HepG2 (cell line): ENCODE results near the gene CDC42SE2. TPM values are rescaled to one million over a fixed set of nuclear protein-coding genes. Genes with fewer than 3 reads are reported as not detected.
"Not testable (repeated sequence)": the region's sequence is repeated elsewhere in the genome, so short reads cannot be mapped to it uniquely, and the experiment has no call there.

ENCODE experiments used
- ATAC-seq: fragments of 200-7000 bp; cut with Tn5 transposase; 3 replicates; pipeline ENCODE4 v1.9.1; 2020; ENCODE audit warnings: mild to moderate bottlenecking, moderate library complexity
- BruUV-seq: library from RNA; stranded (reverse); fragments of 400-500 nt; replicated peaks from 2 replicates; lab custom pipeline; 2021; lab: Mats Ljungman, UMichigan
- CTCF ChIA-PET: fragments of 300-600 bp; formaldehyde crosslinking; extraction: SDS; loops from one replicate; lab custom pipeline; 2021; ENCODE audit warnings: low total read pairs, inconsistent platforms, low intra/inter-chr PET ratio; lab: Yijun Ruan, JAX
- POLR2A ChIA-PET: fragments of 350-600 bp; sonication (Branson Sonifier 250); formaldehyde crosslinking; loops from one replicate; lab custom pipeline; 2020; ENCODE audit warnings: antibody characterized with exemption, inconsistent platforms; lab: Yijun Ruan, JAX
- DNase-seq: peaks from one replicate; pipeline ENCODE4 v3.0.0-alpha.2; 2015; ENCODE audit warnings: low spot score
- FAIRE-seq: peaks from 3 replicates; lab custom pipeline; 2011; peaks lifted over from hg19 to GRCh38; lab: Jason Lieb, UNC
- H2AFZ ChIP-seq: one replicate; pipeline ENCODE4 v1.6.1; 2011; ENCODE audit warnings: low read length, inconsistent platforms
- H3K27ac ChIP-seq: fragments of 300-600 bp; 3 replicates; pipeline ENCODE4 v1.8.0; 2011; ENCODE audit warnings: mixed run types, mild to moderate bottlenecking, mixed read lengths, low read length, inconsistent platforms; ENCODE audit not compliant: insufficient read depth; ENCODE audit errors: extremely low read length
- H3K27me3 ChIP-seq, 2 experiments: fragments of 200-600 bp in 1 of 2; 2 replicates in 1 of 2; 3 replicates in 1 of 2; pipeline versions ENCODE4 v1.6.0 to v1.8.0; 2011; ENCODE audit warnings: low read length in 2 of 2, mild to moderate bottlenecking in 2 of 2, moderate library complexity in 2 of 2, inconsistent platforms in 1 of 2; ENCODE audit not compliant: insufficient read depth in 2 of 2, control insufficient read depth in 1 of 2
- H3K36me3 ChIP-seq, 2 experiments: fragments of 200-600 bp in 1 of 2; replicated peaks in 1 of 2; 2 replicates in 1 of 2; 3 replicates in 1 of 2; pipeline versions ENCODE4 v1.5.1 to v1.8.0; 2011; ENCODE audit warnings: low read length in 2 of 2, inconsistent platforms in 1 of 2; ENCODE audit not compliant: insufficient read depth in 2 of 2, control insufficient read depth in 1 of 2
- H3K4me1 ChIP-seq: 2 replicates; pipeline ENCODE4 v1.5.1; 2012; ENCODE audit warnings: low read length, inconsistent platforms; ENCODE audit not compliant: insufficient read depth
- H3K4me2 ChIP-seq: 2 replicates; pipeline ENCODE4 v1.6.0; 2011; ENCODE audit warnings: low read depth, low read length, inconsistent platforms
- H3K4me3 ChIP-seq, 3 experiments: fragments of 200-600 bp in 1 of 3; sonication (generic), shearing (Covaris generic) in 1 of 3; replicated peaks in 1 of 3; 2 replicates each; pipeline ENCODE4 v1.5.1; 2011 to 2016; ENCODE audit warnings: low read length in 3 of 3, inconsistent platforms in 2 of 3, low read depth in 2 of 3, mild to moderate bottlenecking in 2 of 3, control low read depth in 1 of 3, mixed read lengths in 1 of 3; ENCODE audit not compliant: insufficient read depth in 1 of 3
- H3K79me2 ChIP-seq: one replicate; pipeline ENCODE4 v1.6.1; 2011; ENCODE audit warnings: low read length, inconsistent platforms; ENCODE audit not compliant: insufficient read depth
- H3K9ac ChIP-seq: 2 replicates; pipeline ENCODE4 v1.6.0; 2011; ENCODE audit warnings: mild to moderate bottlenecking, low read depth, low read length, inconsistent platforms; ENCODE audit not compliant: insufficient read depth
- H3K9me3 ChIP-seq: 2 replicates; pipeline ENCODE4 v1.5.1; 2012; ENCODE audit warnings: mild to moderate bottlenecking, low read length
- H4K20me1 ChIP-seq: 2 replicates; pipeline ENCODE4 v1.6.0; 2011; ENCODE audit warnings: inconsistent platforms, mild to moderate bottlenecking, low read length, moderate library complexity; ENCODE audit not compliant: insufficient read depth
- ZBTB33 ChIP-seq: sonication (generic); formaldehyde crosslinking; IDR thresholded peaks from 2 replicates; pipeline ENCODE4 v1.4.0; 2020; ENCODE audit warnings: missing genetic modification reagents
- WGBS: methylation state at CpG from one replicate; pipeline ENCODE4 v1.1.6; 2017; ENCODE audit warnings: low lambda C conversion rate; 5-methylcytosine and 5-hydroxymethylcytosine counted together
- in situ Hi-C: cut with HindIII; loops from 2 replicates; pipeline ENCODE4 v1.10.0; 2017; ENCODE audit warnings: low pct_unique_long_range_greater_than_20kb; ENCODE audit not compliant: extremely low pct_ligation_motif_present
- intact Hi-C: fragments of 100-400 bp; cut with micrococcal nuclease; formaldehyde crosslinking; loops from one replicate; pipeline ENCODE4 v1.10.0; 2022; ENCODE audit not compliant: unreplicated experiment
- polyA plus RNA-seq, 8 experiments: library from polyadenylated mRNA; depleted of rRNA in 3 of 8; stranded (reverse) in 7 of 8; unstranded in 1 of 8; fragments of >200 nt; fragmentation: Illumina TruSeq in 4 of 8; extraction: Trizol in 4 of 8; gene quantifications; 2 replicates each; pipeline versions ENCODE4 v1.2.1 to v1.2.3, GENCODE V29; 2011 to 2016; ENCODE audit warnings: low read depth in 4 of 8, missing spikeins in 1 of 8, mixed read lengths in 1 of 8; ENCODE audit not compliant: insufficient read depth in 1 of 8
- total RNA-seq, 5 experiments: library from RNA; depleted of rRNA; stranded (reverse); fragments of >200 nt; fragmentation: Illumina TruSeq; extraction: Trizol; gene quantifications; 2 replicates each; pipeline ENCODE4 v1.2.3, GENCODE V29; 2016; ENCODE audit warnings: low read depth in 1 of 5

The CDC42SE2 gene
- total and polyA plus RNA-seq, 2 of the 13 experiments (the other 11 are each of a cell fraction or from before 2014, with no cell fraction given): 19.6 to 25.0 TPM

GRCh38 chr5:131336801-131337200, 72.9 kb downstream of the CDC42SE2 start:
- POLR2A ChIA-PET, H3K79me2 ChIP-seq, DNase-seq, H3K4me2 ChIP-seq, H3K4me3 ChIP-seq, H3K4me1 ChIP-seq, intact Hi-C loops, FAIRE-seq, H3K9me3 ChIP-seq, H3K27ac ChIP-seq, H4K20me1 ChIP-seq, H3K9ac ChIP-seq, H3K36me3 ChIP-seq, H2AFZ ChIP-seq, ATAC-seq, BruUV-seq, in situ Hi-C loops, H3K27me3 ChIP-seq, CTCF ChIA-PET: not testable (repeated sequence)
- 98% methylated on average over 12 of the region's 12 CpGs for WGBS

GRCh38 chr5:131337240-131338050, 73.6 kb downstream of the CDC42SE2 start:
- CTCF ChIA-PET, H3K36me3 ChIP-seq, intact Hi-C loops, H3K4me3 ChIP-seq, H3K4me2 ChIP-seq, H3K9me3 ChIP-seq, H3K27me3 ChIP-seq, H3K9ac ChIP-seq, H2AFZ ChIP-seq, POLR2A ChIA-PET, FAIRE-seq, H3K4me1 ChIP-seq, BruUV-seq, DNase-seq, ATAC-seq, in situ Hi-C loops, H4K20me1 ChIP-seq, H3K27ac ChIP-seq, H3K79me2 ChIP-seq: not testable (repeated sequence)
- peak; percentile 60 for TF ChIP-seq ZBTB33 (CRISPR knock-in tag)
- 97% methylated on average over 22 of the region's 27 CpGs for WGBS
